HG02852 (cell line): Measurements from ENCODE around the gene NFIB.

Experiments
- ATAC-seq: cut with Tn5 transposase; IDR thresholded peaks from one replicate; pipeline ENCODE4 v1.9.1; 2021; ENCODE audit warnings: mild to moderate bottlenecking, moderate library complexity; ENCODE audit not compliant: unreplicated experiment

NFIB gene

GRCh38 chr9:14086495-14086894 lies 227.4 kb downstream of the NFIB start:
- no peak for ATAC-seq

DNA sequence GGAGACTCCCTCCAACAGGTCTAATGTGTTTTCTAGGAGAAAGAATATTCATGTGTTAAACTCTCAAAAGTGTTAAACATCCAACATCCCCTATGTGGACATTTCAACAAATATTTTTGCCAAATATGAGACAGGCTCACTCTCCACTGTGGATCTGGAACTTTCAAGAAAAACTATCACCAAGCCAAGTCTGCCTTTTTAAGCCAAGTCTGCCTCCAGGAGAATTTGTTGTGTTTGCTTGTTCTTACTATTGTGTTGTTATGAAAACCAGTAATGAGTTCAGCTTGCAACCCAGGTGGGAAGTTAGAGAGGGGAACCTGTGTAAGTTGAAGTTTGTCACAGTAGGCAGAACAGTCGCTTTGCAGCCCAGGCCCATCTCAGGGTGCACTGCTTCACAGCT lies 228.1 kb downstream of the NFIB start:
- no peak for ATAC-seq

DNA sequence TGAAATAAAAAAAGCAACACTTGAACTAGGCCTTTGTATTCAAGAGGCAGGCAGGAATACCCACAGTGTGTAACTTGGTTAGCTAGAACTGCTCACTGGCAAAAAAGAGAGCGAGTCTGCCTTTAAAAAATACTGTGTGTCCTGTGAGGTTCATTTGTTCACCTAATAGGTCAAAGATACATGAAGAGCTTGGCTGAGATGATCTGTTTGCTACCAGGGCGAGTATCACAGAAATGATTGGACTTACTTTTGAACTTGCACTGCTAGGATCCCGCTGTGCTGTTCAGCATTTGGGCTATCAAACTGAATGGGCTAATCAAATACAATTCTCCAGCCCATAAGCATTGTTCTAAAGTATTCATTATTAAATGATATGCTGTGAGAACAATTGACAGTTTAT lies 229.1 kb downstream of the NFIB start:
- no peak for ATAC-seq

- ATAC-seq = no peak
Observed at GRCh38 chr9:14083366-14083765, 230.6 kb downstream of the NFIB start.

GRCh38 chr9:14082732-14083131 lies 231.2 kb downstream of the NFIB start:
- ATAC-seq = no peak

- no peak for ATAC-seq
Observed at GRCh38 chr9:14081745-14082144, 232.2 kb downstream of the NFIB start.

DNA sequence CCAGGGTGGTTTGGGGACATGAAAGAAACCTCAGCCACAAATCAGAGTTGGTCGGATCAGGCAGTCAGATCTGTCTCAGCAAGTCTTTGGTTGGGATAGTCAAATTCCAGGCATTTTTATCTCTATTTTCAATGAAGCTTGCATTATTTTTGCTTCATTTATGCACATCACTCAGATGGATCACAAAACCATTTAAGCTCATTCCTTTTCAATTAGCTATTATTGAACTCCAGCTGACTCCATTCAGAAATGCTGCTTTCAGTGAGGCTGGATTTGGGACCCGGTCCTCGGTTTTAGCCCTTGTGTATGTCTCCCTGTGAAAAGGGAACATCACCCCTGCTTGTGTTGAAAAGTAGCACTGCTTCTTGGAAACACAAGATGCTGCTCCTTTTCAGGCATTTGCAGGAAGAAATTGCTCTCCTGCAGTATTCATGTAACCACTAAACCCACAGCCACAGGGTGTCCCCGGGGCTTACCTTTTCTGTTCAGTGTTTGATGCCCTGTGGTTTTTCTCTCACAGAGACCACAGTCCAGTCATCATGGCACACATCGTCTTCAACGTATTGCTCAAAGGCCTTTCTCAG lies 232.9 kb downstream of the NFIB start:
- ATAC-seq = no peak

DNA sequence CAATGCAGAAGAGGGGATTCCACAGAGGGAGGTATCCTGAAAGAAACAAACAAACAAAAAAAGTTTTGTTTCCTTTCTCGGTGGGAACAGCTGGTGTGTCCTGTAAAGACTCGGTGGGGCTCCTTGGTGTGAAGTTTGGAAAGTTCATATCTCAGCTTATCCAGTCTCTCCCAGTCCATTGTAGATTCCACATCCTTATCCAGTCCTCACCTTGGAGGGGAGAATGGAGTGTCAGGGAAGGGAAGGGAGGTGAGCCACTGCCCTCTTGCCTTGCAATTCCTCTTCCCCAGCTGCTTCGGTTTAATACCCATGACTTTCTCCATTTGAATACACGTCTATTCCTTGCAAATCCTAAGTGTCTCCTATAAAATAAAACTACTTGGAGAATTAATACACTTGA lies 234.5 kb downstream of the NFIB start:
- no peak for ATAC-seq

GRCh38 chr9:14077672-14078071 lies 236.3 kb downstream of the NFIB start:
- ATAC-seq = no peak

GRCh38 chr9:14075218-14075617 lies 238.7 kb downstream of the NFIB start:
- no peak for ATAC-seq

DNA sequence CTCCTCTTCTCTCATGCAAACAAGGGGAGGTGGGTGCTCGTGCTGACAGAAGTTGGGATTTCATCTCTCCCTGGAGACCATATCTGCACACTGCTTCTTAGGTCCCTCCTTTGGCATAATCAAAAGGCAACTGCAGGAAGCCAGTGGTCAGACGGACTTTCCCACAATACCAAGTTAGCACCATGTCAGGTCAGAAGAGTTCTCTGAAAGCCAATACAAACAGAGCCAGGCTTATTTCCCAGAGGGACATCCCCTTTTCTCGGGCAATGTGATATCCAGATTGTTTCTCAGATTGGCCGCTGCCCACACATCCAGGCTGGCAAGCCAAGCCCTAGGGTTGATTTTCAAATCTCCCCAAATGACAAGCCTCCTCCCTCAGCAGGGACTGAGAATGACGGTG lies 241.1 kb downstream of the NFIB start:
- ATAC-seq = no peak

GRCh38 chr9:14071484-14071883 lies 242.5 kb downstream of the NFIB start:
- ATAC-seq = no peak

DNA sequence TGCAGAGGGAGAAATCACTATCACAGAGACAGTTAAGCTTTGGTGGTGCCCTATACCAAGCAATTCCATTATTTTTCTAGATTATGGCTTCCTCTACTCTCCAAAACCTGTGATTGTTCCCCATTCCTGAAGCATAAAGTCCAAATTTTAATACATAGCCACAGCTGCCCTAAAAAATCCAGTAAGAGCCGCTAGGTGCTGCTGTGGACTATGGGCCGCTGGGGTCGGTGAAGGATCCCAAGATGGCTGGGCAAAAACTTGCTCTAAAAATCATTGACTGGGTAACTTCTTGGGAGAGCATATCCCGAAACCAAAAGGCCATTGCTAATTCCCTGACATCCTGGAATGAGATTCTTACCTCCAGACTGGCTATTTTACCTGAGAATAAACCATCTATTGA lies 245.3 kb downstream of the NFIB start:
- no peak for ATAC-seq

GRCh38 chr9:14066831-14067230 lies 247.1 kb downstream of the NFIB start:
- ATAC-seq = no peak

GRCh38 chr9:14066032-14066431 lies 247.9 kb downstream of the NFIB start:
- ATAC-seq = no peak

GRCh38 chr9:14064940-14065339 lies 249.0 kb downstream of the NFIB start:
- no peak for ATAC-seq

- no peak for ATAC-seq
Observed at GRCh38 chr9:14063756-14064155, 250.2 kb downstream of the NFIB start.

GRCh38 chr9:14062586-14063221 lies 251.2 kb downstream of the NFIB start:
- no peak for ATAC-seq

DNA sequence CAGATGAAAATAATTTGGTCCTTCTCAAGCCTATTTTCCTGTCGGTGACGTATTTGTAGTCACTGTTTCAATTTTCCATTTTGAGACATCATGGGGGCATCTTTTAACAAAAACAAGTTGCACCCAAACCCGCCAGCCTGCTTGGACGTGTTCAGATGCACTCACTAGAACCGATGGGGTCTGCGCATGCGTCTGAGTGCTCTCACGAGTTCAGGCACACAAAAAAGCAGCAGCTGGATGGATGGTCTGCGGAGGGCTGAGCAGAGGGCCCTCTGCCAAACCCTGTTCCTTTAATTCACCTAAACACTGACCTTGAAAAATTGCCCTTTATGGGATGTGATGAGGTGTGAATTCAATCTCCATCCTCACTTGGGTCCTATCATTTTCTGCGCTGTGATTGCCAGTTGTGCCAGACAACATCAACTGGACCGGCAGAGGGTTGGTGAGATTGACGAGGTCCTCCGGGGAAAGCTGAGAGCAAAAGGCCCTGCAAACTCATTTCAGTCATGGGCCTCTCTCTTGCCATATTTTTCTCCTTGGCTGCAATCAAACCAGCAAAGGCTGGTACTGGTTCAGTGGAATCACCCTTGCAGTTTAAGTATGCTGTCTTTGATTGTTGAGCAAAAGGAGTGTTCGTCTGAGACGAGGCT lies 251.9 kb downstream of the NFIB start:
- no peak for ATAC-seq

DNA sequence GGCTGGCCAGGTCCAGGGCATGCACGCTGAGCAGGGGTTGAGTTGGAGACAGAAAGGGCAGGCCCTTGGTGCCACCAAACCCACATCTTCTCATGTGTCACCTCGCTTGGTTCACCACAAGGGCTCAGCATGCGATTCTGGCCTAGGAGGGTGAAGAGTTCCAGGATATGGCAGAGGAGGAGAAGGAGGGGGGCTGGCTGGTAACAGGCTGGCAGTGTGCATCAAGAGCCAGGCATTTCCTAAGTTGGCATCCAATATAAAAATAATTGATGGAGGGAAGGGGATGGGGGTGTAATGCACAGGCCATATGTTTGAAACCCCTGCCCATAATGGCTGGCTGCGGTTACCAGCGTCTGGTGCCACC lies 255.6 kb downstream of the NFIB start:
- no peak for ATAC-seq

DNA sequence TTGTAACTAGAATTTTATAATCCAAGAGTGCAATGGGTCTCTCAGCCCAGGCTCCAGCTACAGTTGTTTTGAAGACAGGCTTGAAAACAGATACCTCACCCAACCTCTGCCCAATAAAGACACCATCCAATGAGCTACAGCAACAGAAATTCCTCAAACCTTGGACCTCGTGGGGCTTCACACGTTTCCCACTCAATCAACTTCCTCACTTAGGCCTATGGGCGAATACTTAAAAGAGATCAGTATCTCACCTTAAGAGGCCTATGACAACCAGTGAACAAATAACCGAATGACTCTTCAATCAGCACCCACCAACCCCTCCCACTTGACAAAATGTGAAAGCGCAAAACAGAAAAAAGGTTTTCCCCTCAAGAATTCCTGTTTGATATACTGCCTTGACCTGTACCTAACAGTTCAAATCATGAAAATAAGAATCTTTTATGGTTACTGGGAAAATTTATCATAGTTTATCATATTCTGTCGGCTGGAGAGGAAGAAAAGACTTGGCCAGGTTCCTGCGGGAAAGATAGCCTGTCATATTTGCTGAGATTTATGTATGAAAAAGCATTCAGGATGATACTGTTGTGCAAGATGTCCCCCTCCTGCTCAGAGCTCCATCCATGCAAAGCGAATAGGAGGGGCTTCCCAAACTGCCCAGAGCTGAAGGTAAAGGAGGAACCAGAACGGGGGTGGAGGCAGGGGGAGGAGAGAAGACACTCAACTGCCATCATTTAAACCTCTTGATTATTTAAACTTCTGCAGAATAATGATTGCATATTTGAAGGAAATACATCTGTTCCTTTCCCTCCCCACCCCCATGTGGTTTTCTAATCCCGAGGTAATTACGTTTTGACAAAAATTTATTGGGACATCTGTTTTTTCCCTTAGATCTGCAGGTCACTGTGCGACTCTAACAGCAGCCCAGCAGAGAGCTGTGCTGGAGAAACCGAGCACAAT lies 256.3 kb downstream of the NFIB start:
- no peak for ATAC-seq
